Breast epithelium (tissue), 3 donors: ENCODE data around the gene GATM.

Source experiments
- POLR2A ChIP-seq: fragments of 450-650 bp; IDR thresholded peaks from one replicate; pipeline ENCODE4 v1.6.1; 2016; ENCODE audit warnings: antibody characterized with exemption, mild to moderate bottlenecking, moderate library complexity
- POLR2AphosphoS5 ChIP-seq, 3 donors: sonication (generic); formaldehyde crosslinking; IDR thresholded peaks; one replicate each; pipeline ENCODE4 v1.6.1; 2017; ENCODE audit warnings: antibody characterized with exemption in 3 of 3
- TF ChIP-seq, protein P1 (sequence below), 3 donors: fragments of 450-650 bp; IDR thresholded peaks; one replicate each; pipeline ENCODE4 v1.5.1; 2016 to 2017; ENCODE audit warnings: antibody characterized with exemption in 3 of 3, mild to moderate bottlenecking in 3 of 3, moderate library complexity in 3 of 3

- TF ChIP-seq, protein P1, sequence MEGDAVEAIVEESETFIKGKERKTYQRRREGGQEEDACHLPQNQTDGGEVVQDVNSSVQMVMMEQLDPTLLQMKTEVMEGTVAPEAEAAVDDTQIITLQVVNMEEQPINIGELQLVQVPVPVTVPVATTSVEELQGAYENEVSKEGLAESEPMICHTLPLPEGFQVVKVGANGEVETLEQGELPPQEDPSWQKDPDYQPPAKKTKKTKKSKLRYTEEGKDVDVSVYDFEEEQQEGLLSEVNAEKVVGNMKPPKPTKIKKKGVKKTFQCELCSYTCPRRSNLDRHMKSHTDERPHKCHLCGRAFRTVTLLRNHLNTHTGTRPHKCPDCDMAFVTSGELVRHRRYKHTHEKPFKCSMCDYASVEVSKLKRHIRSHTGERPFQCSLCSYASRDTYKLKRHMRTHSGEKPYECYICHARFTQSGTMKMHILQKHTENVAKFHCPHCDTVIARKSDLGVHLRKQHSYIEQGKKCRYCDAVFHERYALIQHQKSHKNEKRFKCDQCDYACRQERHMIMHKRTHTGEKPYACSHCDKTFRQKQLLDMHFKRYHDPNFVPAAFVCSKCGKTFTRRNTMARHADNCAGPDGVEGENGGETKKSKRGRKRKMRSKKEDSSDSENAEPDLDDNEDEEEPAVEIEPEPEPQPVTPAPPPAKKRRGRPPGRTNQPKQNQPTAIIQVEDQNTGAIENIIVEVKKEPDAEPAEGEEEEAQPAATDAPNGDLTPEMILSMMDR (IDR thresholded peaks at IDR 0.05) = no peak
- TF ChIP-seq POLR2A (no peak), POLR2AphosphoS5 (IDR thresholded peaks at IDR 0.05) (no peak)
Measured at GRCh38 chr15:45424429-45424828, 46.1 kb upstream of the GATM start.
